HUES6 (cell line): ENCODE measurements around the gene CARMIL1.
A peak's percentile ranks its signal among the peaks of the same experiment; 100 is the strongest.

Experiments
- H3K27ac ChIP-seq: 2 replicates; pipeline ENCODE4 v1.7.0; 2013; ENCODE audit warnings: low read depth, mild to moderate bottlenecking, low read length, inconsistent platforms
- H3K27me3 ChIP-seq: 2 replicates; pipeline ENCODE4 v1.6.1; 2013; ENCODE audit warnings: low read length; ENCODE audit not compliant: control insufficient read depth, insufficient read depth
- H3K36me3 ChIP-seq: 2 replicates; pipeline ENCODE4 v1.6.1; 2013; ENCODE audit warnings: low read length; ENCODE audit not compliant: control insufficient read depth, insufficient read depth
- H3K4me1 ChIP-seq: 2 replicates; pipeline ENCODE4 v1.6.1; 2013; ENCODE audit warnings: low read length; ENCODE audit not compliant: control insufficient read depth, insufficient read depth
- H3K4me3 ChIP-seq: 2 replicates; pipeline ENCODE4 v1.5.1; 2013; ENCODE audit warnings: low read depth, low read length
- H3K9ac ChIP-seq: one replicate; pipeline ENCODE4 v1.6.1; 2013; ENCODE audit warnings: mild to moderate bottlenecking, low read length
- H3K9me3 ChIP-seq: 2 replicates; pipeline ENCODE4 v1.6.1; 2013; ENCODE audit warnings: low read depth, low read length; ENCODE audit not compliant: control insufficient read depth, insufficient read depth

Gene CARMIL1

GRCh38 chr6:25278914-25279747 lies at the start of gene CARMIL1:
CARMIL1 (plus strand) TSS chr6:25279374; CDS start chr6:25279796, 422 bp downstream.
- Histone ChIP-seq H3K4me3 (peak within 1 kb of the TSS; percentile 92), H3K27ac (peak within 1 kb of the TSS; percentile 74), H3K27me3 (no peaks in the 10 kb centered on the region), H3K4me1 (peaks cover 12% of the 10 kb centered on the region), H3K36me3 (no peaks in the 10 kb centered on the region), H3K9me3 (no peaks in the 10 kb centered on the region), H3K9ac (peak within 1 kb of the TSS; percentile 86)

- Histone ChIP-seq H3K27me3 (no peaks in the 10 kb centered on the region), H3K27ac (no peak overlapping the region), H3K9me3 (no peaks in the 10 kb centered on the region), H3K4me1 (no peaks in the 10 kb centered on the region), H3K9ac (no peak overlapping the region), H3K4me3 (no peak overlapping the region), H3K36me3 (no peaks in the 10 kb centered on the region)
Observed at GRCh38 chr6:25229671-25230321, 49.4 kb upstream of the CARMIL1 start.

GRCh38 chr6:25232479-25232878 lies 46.7 kb upstream of the CARMIL1 start:
- no peaks in the 10 kb centered on the region for H3K9me3 ChIP-seq
- no peaks in the 10 kb centered on the region for H3K27me3 ChIP-seq
- no peak overlapping the region for H3K27ac ChIP-seq

GRCh38 chr6:25233226-25233625 lies 45.9 kb upstream of the CARMIL1 start:
- no peak overlapping the region for H3K27ac ChIP-seq
- no peaks in the 10 kb centered on the region for H3K9me3 ChIP-seq
- H3K9ac ChIP-seq: no peak overlapping the region
- H3K36me3 ChIP-seq: no peaks in the 10 kb centered on the region
- no peaks in the 10 kb centered on the region for H3K4me1 ChIP-seq
- no peaks in the 10 kb centered on the region for H3K27me3 ChIP-seq
- no peak overlapping the region for H3K4me3 ChIP-seq

More at GRCh38 chr6:25232479-25232878, 46.7 kb upstream of the CARMIL1 start:
- no peak overlapping the region for H3K4me3 ChIP-seq
- no peak overlapping the region for H3K9ac ChIP-seq
- H3K4me1 ChIP-seq: no peaks in the 10 kb centered on the region
- no peaks in the 10 kb centered on the region for H3K36me3 ChIP-seq

- no peaks in the 10 kb centered on the region for H3K9me3 ChIP-seq
- H3K27ac ChIP-seq: no peak overlapping the region
- H3K4me3 ChIP-seq: no peak overlapping the region
- no peaks in the 10 kb centered on the region for H3K36me3 ChIP-seq
- no peak overlapping the region for H3K9ac ChIP-seq
- H3K4me1 ChIP-seq: no peaks in the 10 kb centered on the region
- no peaks in the 10 kb centered on the region for H3K27me3 ChIP-seq
Observed at GRCh38 chr6:25237579-25237978, 41.6 kb upstream of the CARMIL1 start.

- H3K4me3 ChIP-seq: no peak overlapping the region
- H3K36me3 ChIP-seq: no peaks in the 10 kb centered on the region
- H3K9me3 ChIP-seq: no peaks in the 10 kb centered on the region
- H3K27me3 ChIP-seq: no peaks in the 10 kb centered on the region
- no peak overlapping the region for H3K27ac ChIP-seq
- H3K4me1 ChIP-seq: no peaks in the 10 kb centered on the region
- H3K9ac ChIP-seq: no peak overlapping the region
Observed at GRCh38 chr6:25239059-25239458, 40.1 kb upstream of the CARMIL1 start.

- Histone ChIP-seq H3K9ac (no peak overlapping the region), H3K27me3 (no peaks in the 10 kb centered on the region), H3K9me3 (no peaks in the 10 kb centered on the region), H3K4me1 (no peaks in the 10 kb centered on the region), H3K36me3 (no peaks in the 10 kb centered on the region), H3K4me3 (no peak overlapping the region), H3K27ac (no peak overlapping the region)
Observed at GRCh38 chr6:25239498-25239897, 39.7 kb upstream of the CARMIL1 start.

GRCh38 chr6:25242567-25242966 lies 36.6 kb upstream of the CARMIL1 start:
- Histone ChIP-seq H3K27ac (no peak overlapping the region), H3K9me3 (no peaks in the 10 kb centered on the region), H3K9ac (no peak overlapping the region), H3K4me3 (no peak overlapping the region), H3K27me3 (no peaks in the 10 kb centered on the region), H3K4me1 (no peaks in the 10 kb centered on the region), H3K36me3 (no peaks in the 10 kb centered on the region)

- Histone ChIP-seq H3K36me3 (no peaks in the 10 kb centered on the region), H3K27me3 (no peaks in the 10 kb centered on the region), H3K9me3 (no peaks in the 10 kb centered on the region), H3K27ac (no peak overlapping the region), H3K4me3 (no peak overlapping the region), H3K9ac (no peak overlapping the region), H3K4me1 (no peaks in the 10 kb centered on the region)
Observed at GRCh38 chr6:25244865-25245264, 34.3 kb upstream of the CARMIL1 start.

- no peaks in the 10 kb centered on the region for H3K9me3 ChIP-seq
- H3K27me3 ChIP-seq: no peaks in the 10 kb centered on the region
- no peak overlapping the region for H3K27ac ChIP-seq
- no peak overlapping the region for H3K4me3 ChIP-seq
- no peaks in the 10 kb centered on the region for H3K36me3 ChIP-seq
- no peak overlapping the region for H3K9ac ChIP-seq
- no peaks in the 10 kb centered on the region for H3K4me1 ChIP-seq
Observed at GRCh38 chr6:25248123-25248522, 31.1 kb upstream of the CARMIL1 start.

GRCh38 chr6:25249133-25249532 lies 30.0 kb upstream of the CARMIL1 start:
- H3K4me1 ChIP-seq: no peaks in the 10 kb centered on the region
- no peaks in the 10 kb centered on the region for H3K36me3 ChIP-seq
- H3K4me3 ChIP-seq: no peak overlapping the region
- no peak overlapping the region for H3K27ac ChIP-seq
- H3K9me3 ChIP-seq: no peaks in the 10 kb centered on the region
- no peaks in the 10 kb centered on the region for H3K27me3 ChIP-seq
- no peak overlapping the region for H3K9ac ChIP-seq
